Stimulated activated CD4-positive, alpha-beta T cell treated with anti-CD3 and anti-CD28 coated beads, Interleukin-4, amount 100 ng/mL, for 24 hours (primary cell): ENCODE results near the gene CD109.

ENCODE experiments used
- DNase-seq: peaks from one replicate; pipeline ENCODE4 v3.0.0-alpha.2; 2020

Gene CD109

DNA sequence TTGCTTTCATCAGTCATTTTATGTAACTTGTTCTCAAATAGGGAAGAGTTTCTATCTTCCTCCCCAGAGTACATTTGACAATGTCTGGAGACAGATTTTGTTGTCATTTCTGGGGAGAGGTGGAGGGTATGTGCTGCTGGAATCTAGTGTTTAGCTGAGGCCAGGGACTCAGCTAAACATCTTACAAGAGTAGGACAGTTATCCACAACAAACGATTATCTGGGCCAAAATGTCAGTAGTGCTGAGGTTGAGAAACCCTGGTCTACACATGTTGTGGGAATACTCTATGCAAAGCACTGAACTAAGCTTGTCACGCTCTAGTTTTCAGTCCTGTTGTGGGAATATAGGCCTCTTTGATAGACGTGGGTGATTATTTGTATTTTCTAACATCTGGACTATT lies 171.4 kb downstream of the CD109 start:
- no peak for DNase-seq

DNA sequence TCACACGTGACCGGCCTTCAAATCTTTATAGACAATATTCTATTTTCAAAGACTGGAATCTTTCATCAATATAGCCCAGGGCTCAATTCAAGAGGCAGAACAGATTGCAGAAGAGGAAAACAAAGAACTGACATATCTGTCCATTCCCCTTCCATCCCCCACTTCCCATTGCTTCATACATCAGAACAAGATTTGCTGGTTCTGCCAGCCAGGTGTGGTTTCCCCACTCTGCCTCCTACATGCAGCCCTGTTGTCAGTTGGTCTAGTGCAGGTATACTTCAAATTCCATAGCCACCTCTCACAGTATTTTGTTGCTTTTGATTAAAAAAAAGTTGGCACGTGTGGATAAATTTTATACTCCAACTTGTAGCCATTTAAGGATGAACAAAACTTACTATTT lies 174.9 kb downstream of the CD109 start:
- DNase-seq, result no peak

DNA sequence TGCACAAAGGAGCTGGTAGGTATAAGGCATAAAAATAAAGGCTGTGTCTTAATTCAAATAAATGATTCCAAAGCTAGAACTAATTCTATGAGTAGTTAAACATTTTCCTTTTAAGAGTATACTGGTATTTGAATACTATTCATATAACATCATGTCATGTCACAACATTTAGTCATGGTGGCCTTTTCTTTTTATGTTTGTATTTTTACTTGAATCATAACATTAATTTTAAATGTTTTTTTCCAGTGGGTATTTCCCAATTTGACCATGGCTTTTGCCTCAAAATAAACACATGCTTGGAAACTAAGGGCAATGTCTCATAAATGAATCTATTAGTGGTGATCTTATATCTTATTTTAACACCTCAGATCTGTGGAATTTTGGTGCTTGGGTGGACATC lies 177.1 kb downstream of the CD109 start:
- no peak for DNase-seq
